HG03039 (cell line): ENCODE results near the gene TBC1D9.
"Not testable (repeated sequence)": the region's sequence is repeated elsewhere in the genome, so short reads cannot be mapped to it uniquely, and the experiment has no call there.

ENCODE experiments used
- ATAC-seq: cut with Tn5 transposase; IDR thresholded peaks from one replicate; pipeline ENCODE4 v1.9.1; 2021; ENCODE audit warnings: mild to moderate bottlenecking, moderate library complexity; ENCODE audit not compliant: unreplicated experiment

The TBC1D9 gene

GRCh38 chr4:140756319-140757231 lies at the start of gene TBC1D9:
Gene TBC1D9, minus strand, starts transcription at chr4:140756385. Its CDS starts 340 bp downstream, at chr4:140756045.
- ATAC-seq: peak; percentile 27

GRCh38 chr4:140805293-140805692 lies 49.1 kb upstream of the TBC1D9 start:
- no peak for ATAC-seq

GRCh38 chr4:140802591-140802990 lies 46.4 kb upstream of the TBC1D9 start:
- ATAC-seq: no peak

- ATAC-seq: no peak
Observed at GRCh38 chr4:140800666-140801065, 44.5 kb upstream of the TBC1D9 start.

- ATAC-seq: peak; percentile 57
Observed at GRCh38 chr4:140799686-140800225, 43.6 kb upstream of the TBC1D9 start.

- ATAC-seq: no peak
Observed at GRCh38 chr4:140793291-140793690, 37.1 kb upstream of the TBC1D9 start.

- ATAC-seq: peak; percentile 88
Observed at GRCh38 chr4:140790765-140791164, 34.6 kb upstream of the TBC1D9 start.

- ATAC-seq: no peak
Observed at GRCh38 chr4:140790171-140790570, 34.0 kb upstream of the TBC1D9 start.

GRCh38 chr4:140789759-140790158 lies 33.6 kb upstream of the TBC1D9 start:
- no peak for ATAC-seq

- not testable (repeated sequence) for ATAC-seq
Observed at GRCh38 chr4:140782787-140783186, 26.6 kb upstream of the TBC1D9 start.

- ATAC-seq: no peak
Observed at GRCh38 chr4:140781596-140781995, 25.4 kb upstream of the TBC1D9 start.

GRCh38 chr4:140777894-140778293 lies 21.7 kb upstream of the TBC1D9 start:
- no peak for ATAC-seq

GRCh38 chr4:140777386-140777785 lies 21.2 kb upstream of the TBC1D9 start:
- ATAC-seq: no peak

GRCh38 chr4:140776556-140776955 lies 20.4 kb upstream of the TBC1D9 start:
- ATAC-seq: no peak

GRCh38 chr4:140774956-140775355 lies 18.8 kb upstream of the TBC1D9 start:
- no peak for ATAC-seq

GRCh38 chr4:140774510-140774909 lies 18.3 kb upstream of the TBC1D9 start:
- ATAC-seq: no peak

- no peak for ATAC-seq
Observed at GRCh38 chr4:140769209-140769608, 13.0 kb upstream of the TBC1D9 start.

GRCh38 chr4:140764785-140765392 lies 8.7 kb upstream of the TBC1D9 start:
- no peak for ATAC-seq

GRCh38 chr4:140762202-140762601 lies 6.0 kb upstream of the TBC1D9 start:
- ATAC-seq: no peak

GRCh38 chr4:140757232-140757630 lies 1.0 kb upstream of the TBC1D9 start:
- no peak for ATAC-seq

GRCh38 chr4:140755774-140756318 lies 339 bp downstream of the TBC1D9 start:
- ATAC-seq: peak; percentile 52
